Amniotic stem cell (primary cell): ENCODE data around the gene OXTR.

Experiments used
- DNase-seq: peaks from one replicate; lab custom pipeline; 2025; lab: John Stamatoyannopoulos, UW

Gene OXTR

GRCh38 chr3:8767667-8768363 is 1.6 kb downstream of the OXTR start:
- no peak for DNase-seq

DNA sequence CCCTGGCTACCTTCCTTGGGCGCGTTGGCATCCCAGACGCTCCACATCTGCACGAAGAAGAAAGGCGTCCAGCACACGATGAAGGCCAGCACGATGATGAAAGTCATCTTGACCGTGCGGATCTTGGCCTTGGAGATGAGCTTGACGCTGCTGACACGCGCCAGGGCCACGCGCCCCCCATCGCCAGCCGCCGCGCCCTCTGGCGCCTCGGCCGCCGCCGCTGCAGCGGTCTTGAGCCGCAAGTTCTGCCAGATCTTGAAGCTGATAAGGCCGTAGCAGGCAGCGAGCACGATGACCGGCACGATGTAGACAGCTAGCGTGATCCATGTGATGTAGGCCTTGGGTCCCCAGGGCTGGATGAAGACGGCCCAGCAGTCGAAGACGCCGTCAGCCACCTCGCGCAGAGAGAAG is 2.2 kb downstream of the OXTR start:
- no peak for DNase-seq

DNA sequence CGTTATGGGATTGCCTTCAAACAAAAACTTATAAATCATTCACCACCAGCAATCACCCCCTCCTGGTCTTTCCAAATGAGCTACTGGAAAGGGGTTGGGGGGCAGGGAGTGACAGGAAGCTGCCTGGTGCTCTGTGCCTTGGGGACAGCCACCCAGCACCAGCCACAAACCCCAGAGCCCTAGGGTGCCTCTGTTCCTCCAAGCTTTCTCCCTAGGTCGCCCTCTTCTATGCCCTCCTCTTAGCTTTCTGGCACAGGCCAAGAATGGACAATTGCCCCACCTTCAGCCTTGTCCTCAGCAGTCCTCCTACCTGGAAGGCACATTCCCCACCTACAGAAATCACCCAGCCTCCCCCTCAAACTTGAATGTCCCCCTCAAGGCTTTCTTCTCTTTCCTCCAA is 3.3 kb downstream of the OXTR start:
- no peak for DNase-seq

DNA sequence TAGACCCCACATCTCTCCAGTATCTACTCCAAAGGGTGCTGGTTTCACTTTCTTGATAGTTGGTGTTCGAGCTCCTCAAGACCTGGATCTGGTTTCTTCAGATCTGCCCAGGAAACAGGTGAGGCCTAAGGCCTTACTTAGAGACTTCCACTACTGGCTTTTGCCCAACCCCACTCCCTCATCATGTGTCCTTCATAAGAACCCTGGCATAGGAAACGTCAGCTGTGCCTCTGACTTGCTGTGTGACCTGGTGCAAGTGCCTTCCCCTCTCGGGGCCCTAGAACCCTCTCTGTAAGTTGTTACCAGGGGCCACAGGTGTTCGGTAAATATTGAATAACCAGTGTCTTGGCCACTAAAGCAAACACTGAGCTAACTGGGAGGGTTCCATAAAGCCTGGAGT is 3.9 kb downstream of the OXTR start:
- no peak for DNase-seq

- DNase-seq: no peak
These were observed 4.9 kb downstream of the OXTR start for GRCh38 chr3:8764528-8764927.

GRCh38 chr3:8762607-8763377 is 6.6 kb downstream of the OXTR start:
- no peak for DNase-seq

DNA sequence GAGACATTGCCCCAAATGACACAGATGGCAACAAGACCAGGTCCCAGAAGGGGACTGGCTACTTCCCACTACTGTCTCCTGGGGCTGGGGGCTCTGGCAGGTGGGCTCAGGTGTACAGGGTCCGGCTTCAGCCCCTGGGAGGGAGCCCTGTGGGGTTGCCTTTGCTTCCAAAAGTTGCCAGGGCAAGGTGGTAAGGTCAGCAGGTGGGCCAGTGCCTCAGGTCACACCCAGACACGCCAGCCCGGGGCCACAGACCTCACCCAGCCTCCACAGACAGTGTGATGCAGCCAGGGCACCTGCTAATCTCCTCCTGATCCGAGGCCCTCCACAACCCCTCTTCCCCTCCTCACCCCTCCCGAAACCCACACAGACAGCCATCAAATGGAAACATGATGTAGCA is 7.5 kb downstream of the OXTR start:
- DNase-seq: no peak

DNA sequence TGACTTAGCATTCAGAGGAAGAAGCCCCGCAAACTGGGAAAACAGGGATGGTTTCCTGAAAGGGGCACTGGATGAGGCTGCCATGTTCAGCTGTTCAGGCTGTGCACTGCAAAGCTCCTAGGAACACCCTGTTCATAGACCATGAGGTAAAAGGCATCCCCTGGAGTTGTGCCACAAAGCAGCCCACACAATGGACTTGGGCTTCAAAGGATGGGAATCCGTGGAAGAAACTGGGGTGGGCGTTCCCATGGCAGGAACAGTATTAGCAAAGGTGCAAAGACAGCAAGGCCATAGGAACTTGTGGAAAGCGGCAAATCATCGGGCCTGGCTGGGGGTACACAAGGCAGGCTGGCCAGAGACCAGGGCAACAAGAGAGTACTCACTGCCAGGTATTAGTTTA is 8.9 kb downstream of the OXTR start:
- no peak for DNase-seq

DNA sequence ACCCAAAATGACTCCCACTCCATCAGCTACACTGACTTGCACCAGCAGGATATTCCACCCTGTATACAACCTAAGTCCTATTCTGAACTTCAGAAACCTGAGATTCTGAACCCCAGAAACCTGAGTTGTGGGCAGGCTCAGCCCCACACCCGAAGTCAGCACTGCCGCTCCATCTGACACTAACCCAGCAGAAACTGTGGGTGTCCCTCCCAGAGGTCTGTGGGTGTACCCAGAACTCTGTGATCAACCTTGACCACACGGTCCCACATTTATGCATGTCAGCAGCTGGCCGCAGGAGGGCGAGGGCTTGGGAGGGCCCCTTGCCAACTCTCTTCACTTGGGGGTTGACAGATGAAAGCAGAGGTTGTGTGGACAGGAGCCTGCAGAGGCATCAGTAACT is 9.3 kb downstream of the OXTR start:
- no peak for DNase-seq

DNA sequence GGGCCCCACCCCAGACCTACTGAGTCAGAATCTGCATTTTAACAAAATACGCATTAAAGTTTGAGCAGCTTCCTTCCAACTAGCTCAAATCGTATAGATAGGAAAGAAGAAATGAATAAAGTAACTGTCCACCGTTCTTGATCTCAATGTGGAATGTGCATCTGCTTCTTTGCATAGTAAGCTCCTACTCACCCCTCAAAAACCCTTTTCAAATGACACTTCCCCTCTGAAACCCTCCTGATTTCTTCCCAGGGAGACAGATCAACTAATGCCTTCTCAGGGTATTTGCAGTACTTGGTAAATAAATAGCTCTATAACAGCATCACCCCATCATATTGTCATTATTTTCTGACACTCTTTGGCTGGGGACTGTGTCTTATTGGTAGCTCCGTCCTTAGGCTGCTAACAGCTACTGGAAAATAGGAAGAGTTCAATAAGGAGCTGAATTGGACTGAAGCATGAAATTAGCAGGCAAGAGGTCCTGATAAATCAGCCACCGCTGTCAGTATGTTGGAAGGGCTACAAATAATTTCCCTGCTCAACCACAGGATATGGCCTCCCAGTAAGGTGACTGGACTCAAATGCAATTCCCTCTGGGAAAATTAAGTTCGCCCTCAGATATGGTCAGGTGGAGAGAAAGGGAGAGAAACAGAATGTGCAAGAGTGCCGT is 10.2 kb downstream of the OXTR start:
- DNase-seq: no peak

GRCh38 chr3:8757551-8758518 is 11.6 kb downstream of the OXTR start:
- no peak for DNase-seq

- DNase-seq: no peak
These were observed 12.7 kb downstream of the OXTR start for GRCh38 chr3:8756671-8757070.

DNA sequence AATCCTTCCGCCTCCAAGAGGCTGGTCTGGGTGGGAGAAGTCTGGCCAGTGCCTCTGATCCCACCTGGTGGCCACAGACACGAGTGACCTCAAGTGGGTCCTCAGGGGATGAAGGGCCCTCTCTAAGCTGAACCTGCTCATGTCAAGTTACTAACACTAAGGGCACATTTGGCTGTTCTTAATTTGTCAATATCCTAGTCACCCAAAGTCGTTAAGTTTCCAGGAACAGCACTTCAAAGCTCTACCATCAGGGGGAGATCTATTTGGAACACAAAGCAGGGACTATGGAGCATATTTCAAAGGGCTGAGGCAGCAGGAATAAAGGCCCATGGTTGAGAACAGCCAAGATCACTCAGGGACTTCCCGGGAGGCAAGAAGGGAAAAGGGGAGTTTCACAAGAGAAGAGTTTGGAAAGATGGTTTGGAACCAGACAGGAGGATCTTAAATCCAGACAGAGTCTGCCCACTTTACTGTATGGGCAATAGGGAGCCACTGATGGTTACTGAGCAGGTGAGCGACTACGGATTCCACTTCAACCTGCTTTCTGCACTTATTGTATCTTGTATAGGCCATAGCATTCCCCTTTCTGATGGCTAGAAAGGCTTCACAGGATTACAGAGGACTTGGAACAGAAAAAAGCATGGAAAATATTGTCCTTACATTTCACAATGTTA is 13.7 kb downstream of the OXTR start:
- no peak for DNase-seq

DNA sequence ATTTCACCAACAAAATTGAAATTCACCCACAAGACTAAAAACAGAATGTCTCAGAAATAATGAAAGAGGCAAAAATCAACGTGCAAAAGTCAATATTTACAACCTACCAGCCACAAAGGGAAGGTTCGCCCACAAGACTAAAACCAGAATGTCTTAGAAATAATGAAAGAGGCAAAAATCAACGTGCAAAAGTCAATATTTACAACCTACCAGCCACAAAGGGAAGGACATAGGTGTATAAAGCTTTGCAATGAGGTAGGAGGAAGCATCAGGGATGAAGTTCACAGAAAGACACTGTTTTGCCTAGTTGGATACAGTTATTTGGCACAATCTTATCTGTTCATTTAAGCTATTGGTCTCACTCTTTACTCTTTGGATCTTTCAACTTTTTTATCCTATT is 14.3 kb downstream of the OXTR start:
- DNase-seq: no peak

- DNase-seq: no peak
These were observed 16.6 kb downstream of the OXTR start for GRCh38 chr3:8752832-8753231.

- no peak for DNase-seq
These were observed 20.1 kb downstream of the OXTR start for GRCh38 chr3:8749316-8749715.

GRCh38 chr3:8746780-8747345 is 22.6 kb downstream of the OXTR start:
- DNase-seq: no peak

- DNase-seq: no peak
These were observed 23.6 kb downstream of the OXTR start for GRCh38 chr3:8745619-8746370.

- DNase-seq: no peak
These were observed 25.5 kb downstream of the OXTR start for GRCh38 chr3:8743911-8744310.

DNA sequence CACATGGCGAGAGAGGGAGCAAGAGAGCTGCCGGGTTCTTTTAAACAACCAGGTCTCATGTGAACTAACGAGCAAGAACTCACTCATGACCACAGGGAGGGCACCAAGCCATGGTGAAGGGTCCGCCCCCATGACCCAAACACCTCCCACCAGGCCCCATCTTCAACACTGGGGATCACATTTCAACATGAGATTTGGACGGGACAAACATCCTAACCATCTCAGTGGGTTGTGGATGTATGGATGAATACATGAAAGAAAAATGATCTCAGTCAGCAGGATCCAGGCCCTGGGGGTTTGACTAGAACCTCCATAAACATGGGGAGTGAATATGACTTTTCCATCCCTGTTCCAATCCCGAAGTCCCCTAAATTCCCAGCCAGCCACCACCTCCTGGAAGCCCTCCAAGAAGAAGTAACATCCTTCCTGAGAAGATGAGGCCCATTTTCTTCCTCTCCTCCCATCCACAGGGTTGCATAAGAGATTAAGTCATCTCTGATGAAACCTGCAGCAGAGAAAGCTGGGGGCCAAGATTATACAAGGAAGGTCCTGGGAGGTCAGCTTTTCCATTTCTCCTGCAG is 26.3 kb downstream of the OXTR start:
- DNase-seq: no peak
